CD1c-positive myeloid dendritic cell (primary cell): Measurements from ENCODE around the gene TMCC2.
"Not testable (repeated sequence)": the region's sequence is repeated elsewhere in the genome, so short reads cannot be mapped to it uniquely, and the experiment has no call there.

Experiments
- DNase-seq: peaks from one replicate; pipeline ENCODE4 v3.0.0-alpha.2; 2016; ENCODE audit errors: extremely low spot score

Gene TMCC2

DNA sequence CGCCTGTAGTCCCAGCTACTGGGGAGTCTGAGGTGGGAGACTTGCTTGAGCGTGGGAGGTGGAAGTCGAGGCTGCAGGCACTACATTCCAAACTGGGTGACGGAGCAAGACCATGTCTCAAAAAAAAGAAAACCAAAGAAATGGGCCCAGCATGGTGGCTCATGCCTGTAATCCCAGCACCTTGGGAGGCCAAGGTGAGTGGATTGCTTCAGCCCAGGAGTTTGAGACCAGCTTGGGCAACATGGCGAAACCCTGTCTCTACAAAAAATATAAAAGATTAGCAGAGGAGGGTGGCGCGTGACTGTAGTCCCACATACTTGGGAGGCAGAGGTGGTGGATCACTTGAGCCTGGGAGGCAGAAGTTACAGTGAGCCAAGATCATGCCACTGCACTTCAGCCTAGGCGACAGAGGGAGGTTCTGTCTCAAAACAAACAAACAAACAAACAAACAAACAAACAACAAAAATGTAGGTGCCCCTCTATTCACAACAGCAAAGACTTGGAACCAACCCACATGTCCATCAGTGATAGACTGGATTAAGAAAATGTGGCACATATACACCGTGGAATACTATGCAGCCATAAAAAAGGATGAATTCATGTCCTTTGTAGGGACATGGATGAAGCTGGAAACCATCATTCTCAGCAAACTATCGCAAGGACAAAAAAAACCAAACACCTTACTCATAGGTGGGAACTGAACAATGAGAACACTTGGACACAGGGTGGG, 53.1 kb downstream of the TMCC2 start:
- DNase-seq: not testable (repeated sequence)

GRCh38 chr1:205283270-205284147, 55.8 kb downstream of the TMCC2 start:
- no peak for DNase-seq

- peak; percentile 96 for DNase-seq
These were observed 56.8 kb downstream of the TMCC2 start for GRCh38 chr1:205284420-205285144.

GRCh38 chr1:205285381-205286101, 57.8 kb downstream of the TMCC2 start:
- DNase-seq: peak; percentile 71

GRCh38 chr1:205286335-205286950, 58.7 kb downstream of the TMCC2 start:
- peak; percentile 31 for DNase-seq

- peak; percentile 25 for DNase-seq
These were observed 59.3 kb downstream of the TMCC2 start for GRCh38 chr1:205287076-205287475.

DNA sequence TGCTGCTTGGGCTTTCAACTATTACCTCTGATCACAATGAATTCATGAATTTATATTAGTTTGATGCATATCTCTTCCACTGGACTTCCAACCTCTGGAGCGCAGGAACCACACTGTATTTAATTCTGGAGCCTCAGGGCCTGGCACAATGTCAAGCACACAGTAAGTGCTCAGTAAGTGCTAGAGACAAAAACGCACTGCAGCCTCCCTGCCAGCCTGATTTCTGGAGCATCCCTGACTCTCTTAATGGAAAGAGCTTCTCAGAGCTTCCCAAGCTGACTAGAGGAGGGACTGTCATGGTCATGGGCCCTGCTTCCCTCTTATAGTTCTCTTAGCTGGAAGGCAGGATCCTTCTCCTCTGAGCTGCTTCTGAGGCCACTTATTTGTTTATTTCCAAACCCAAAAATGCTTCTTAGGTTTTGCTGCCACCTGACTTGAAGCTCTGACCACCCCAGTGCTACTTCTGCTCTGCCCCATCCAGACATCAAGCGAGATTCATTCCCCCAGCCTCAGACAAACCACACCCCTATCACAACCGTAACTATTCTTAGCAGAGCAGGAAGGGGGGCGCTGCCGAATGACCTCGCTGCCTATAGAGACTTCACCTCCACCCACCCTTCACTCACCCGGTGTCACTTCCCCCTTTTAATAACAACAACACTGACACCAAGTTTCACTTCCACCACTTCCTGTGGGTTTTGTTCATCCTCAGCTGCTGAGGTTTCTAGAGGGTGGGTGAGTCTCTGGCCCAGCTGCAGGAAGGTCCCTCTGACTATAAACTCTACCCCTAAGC, 60.2 kb downstream of the TMCC2 start:
- DNase-seq: peak; percentile 96

- DNase-seq: no peak
These were observed 63.9 kb downstream of the TMCC2 start for GRCh38 chr1:205291596-205291995.

DNA sequence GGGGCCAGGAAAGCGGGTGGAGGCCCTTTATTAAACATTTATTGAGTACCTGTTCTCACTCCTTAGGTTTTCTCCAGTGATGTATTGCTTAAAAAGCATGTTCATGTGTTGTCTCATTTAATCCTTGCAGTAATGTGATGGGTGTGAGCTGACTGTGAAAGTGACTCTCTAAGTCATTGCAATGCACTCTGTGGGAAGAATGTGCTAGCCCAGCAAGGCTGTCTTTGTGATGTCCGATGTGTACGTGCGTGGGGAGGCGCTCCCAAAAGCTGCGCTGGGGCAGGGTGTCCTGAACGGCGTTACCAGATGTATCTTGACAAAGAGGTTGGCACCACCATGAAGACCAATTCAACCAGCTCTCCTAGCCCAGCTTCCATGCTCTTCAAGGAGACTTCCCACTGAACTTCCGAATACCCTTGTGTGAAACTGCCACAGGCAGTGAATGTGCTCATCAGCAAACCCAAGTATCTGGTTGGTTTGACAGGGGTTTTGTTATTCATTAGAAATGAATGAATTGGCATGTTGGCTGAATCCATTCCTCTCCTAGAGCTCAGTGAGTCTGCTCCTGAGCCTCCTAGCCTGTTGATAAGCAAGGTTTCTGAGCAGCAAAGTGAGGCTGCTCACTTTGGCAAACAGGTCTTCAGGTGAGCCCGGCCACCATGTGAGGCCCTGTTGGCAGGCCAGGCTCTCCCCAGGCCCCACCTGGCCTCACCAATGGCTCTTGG, 65.8 kb downstream of the TMCC2 start:
- no peak for DNase-seq

DNA sequence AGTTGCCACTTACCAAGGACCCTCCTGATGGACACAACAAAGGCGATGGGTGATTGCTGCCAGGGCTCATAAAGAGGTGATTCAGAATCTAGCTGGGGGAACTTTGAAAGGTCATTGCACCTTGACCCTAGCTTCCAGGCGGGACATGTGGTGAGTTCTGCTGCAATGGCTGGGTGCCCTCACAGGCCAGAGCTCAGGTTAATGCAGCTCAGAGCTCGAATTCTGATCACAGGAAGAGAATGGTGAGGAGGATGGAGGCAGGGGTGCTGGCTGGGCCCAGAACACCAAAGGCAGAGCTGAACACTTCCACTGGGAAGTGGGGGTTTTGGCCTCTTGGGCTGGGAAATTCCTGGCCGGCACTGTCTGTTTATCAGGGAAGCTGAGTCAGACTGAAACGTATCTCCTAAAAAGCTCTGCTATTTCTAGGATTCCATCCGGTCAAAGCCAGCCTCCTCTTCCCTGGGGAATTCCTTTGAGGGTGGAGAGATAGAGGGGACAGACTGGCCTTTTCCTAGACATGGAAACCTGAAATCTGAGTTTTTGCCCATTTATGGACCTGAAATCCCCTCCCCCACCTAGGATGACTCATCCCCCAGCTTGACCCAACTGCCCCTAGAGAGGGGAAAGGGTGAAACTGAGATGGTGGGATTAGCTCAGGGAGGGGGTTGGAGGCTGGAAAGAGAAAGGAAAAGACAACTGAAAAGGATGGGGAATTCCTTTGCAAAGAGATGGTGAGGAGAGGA, 66.6 kb downstream of the TMCC2 start:
- DNase-seq: no peak

- no peak for DNase-seq
These were observed 67.2 kb downstream of the TMCC2 start for GRCh38 chr1:205294934-205295333.

GRCh38 chr1:205296154-205296553, 68.4 kb downstream of the TMCC2 start:
- no peak for DNase-seq

DNA sequence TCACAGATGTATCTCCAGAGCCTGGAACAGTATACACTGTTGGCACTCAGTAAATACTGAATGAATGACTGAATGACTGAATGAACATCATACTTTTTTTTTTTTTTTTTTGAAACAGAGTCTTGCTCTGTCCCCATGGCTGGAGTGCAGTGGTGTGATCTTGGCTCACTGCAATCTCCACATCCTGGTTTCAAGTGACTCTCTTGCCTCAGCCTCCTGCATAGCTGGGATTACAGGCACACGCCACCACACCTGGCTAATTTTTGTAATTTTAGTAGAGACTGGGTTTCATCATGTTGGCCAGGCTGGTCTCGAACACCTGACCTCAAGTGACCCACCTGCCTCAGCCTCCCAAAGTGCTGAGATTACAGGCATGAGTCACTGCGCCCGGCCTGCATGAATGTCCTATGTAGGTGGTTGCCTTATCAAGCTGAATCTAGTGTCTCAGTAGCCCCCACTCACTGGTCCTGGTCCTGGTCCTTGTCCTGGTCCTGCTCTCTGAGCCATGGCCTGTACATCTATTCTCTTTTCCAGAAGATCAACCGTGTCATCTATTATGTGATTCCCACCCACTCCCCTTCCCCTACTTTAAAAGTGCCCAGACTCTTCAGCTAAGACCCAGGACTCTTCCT, 69.9 kb downstream of the TMCC2 start:
- DNase-seq: not testable (repeated sequence)

GRCh38 chr1:205298191-205298994, 70.6 kb downstream of the TMCC2 start:
- no peak for DNase-seq

DNA sequence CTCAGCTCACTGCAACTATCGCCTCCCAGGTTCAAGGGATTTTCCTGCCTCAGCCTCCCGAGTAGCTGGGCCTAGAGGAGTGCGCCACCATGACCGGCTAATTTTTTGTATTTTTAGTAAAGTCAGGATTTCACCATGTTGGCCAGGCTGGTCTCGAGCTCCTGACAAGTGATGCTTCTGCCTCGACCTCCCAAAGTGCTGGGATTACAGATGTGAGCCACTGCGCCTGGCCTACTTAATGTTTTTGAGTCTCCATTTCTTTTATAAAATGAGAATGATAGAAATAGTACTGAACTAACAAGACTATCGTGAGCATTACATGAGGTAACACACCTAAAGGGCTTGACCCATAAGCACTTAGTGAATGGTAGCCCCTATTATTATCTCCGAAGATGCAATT, 72.4 kb downstream of the TMCC2 start:
- DNase-seq: no peak

DNA sequence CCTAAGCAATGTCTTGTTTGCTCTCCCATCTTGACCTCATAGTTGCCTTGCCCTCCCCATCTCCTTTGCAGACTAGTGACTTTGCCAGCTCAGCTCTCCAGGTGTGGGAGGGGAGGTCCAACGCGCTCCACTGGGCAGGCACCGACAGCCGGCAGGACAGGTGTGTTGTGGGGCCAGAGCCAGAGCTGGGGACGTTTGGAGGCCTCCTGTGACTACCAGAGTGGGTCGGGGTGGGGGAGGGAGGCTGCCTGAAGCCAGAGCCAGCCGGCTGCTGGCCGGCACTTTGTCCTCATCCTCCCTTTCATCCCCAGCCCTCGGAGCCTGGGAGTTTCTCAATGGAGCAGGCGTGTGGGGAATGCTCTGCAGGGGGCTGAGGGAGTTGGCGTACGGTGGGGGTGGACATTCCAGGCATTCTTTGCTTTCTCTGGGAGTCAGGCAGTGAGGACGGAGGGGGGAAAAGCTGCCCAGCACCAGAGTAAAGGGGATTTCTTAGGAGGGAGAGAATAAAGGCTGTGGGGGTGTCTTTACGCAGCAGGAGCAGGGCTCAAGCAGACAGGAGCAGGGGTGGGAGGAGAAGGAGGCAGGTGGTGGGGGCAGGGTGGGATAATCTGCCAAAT, 73.6 kb downstream of the TMCC2 start:
- no peak for DNase-seq
